HepG2 (cell line): ENCODE measurements around the gene MIEF1. TPM values are rescaled to one million over a fixed set of nuclear protein-coding genes. Genes with fewer than 3 reads are reported as not detected.
A peak's percentile ranks its signal among the peaks of the same experiment; 100 is the strongest.

Experiments
- BCL6 ChIP-seq: IDR thresholded peaks from 2 replicates; pipeline ENCODE4 v1.6.1; 2016; ENCODE audit warnings: missing genetic modification reagents, missing compliant biosample characterization
- EEA1 ChIP-seq: sonication (generic); formaldehyde crosslinking; IDR thresholded peaks from 2 replicates; pipeline ENCODE4 v1.5.1; 2020; ENCODE audit warnings: mild to moderate bottlenecking, missing genetic modification reagents, borderline replicate concordance
- GATA4 ChIP-seq: sonication (generic); IDR thresholded peaks from 2 replicates; pipeline ENCODE4 v1.6.1; 2016; ENCODE audit warnings: antibody characterized with exemption, low read depth, borderline replicate concordance
- HNRNPL ChIP-seq: fragments of 200-400 bp; formaldehyde crosslinking; IDR thresholded peaks from 2 replicates; pipeline ENCODE4 v1.6.1; 2017; ENCODE audit warnings: mild to moderate bottlenecking, low read depth, low read length
- HOXA7 ChIP-seq: sonication (generic); formaldehyde crosslinking; IDR thresholded peaks from 2 replicates; pipeline ENCODE4 v1.8.1; 2022; ENCODE audit warnings: mild to moderate bottlenecking, missing genetic modification reagents, moderate library complexity
- MTF2 ChIP-seq: sonication (generic); formaldehyde crosslinking; IDR thresholded peaks from 2 replicates; pipeline ENCODE4 v1.5.0; 2020; ENCODE audit warnings: missing genetic modification reagents, borderline replicate concordance
- NCOA5 ChIP-seq: sonication (generic); formaldehyde crosslinking; IDR thresholded peaks from 2 replicates; pipeline ENCODE4 v1.4.0; 2020; ENCODE audit warnings: missing genetic modification reagents
- NFIC ChIP-seq: IDR thresholded peaks from 2 replicates; pipeline ENCODE4 v1.6.1; 2012; ENCODE audit warnings: mild to moderate bottlenecking, low read length, inconsistent platforms
- SMC3 ChIP-seq: IDR thresholded peaks from 2 replicates; pipeline ENCODE4 v1.6.1; 2011; ENCODE audit warnings: low read length, improper control_type of control experiment
- SRSF4 ChIP-seq: fragments of 200-400 bp; formaldehyde crosslinking; IDR thresholded peaks from one replicate; pipeline ENCODE4 v1.6.1; 2018; ENCODE audit warnings: mild to moderate bottlenecking, low read depth, low read length, moderate library complexity; ENCODE audit not compliant: poor library complexity, severe bottlenecking
- TBX3 ChIP-seq: fragments of 450-650 bp; IDR thresholded peaks from 2 replicates; pipeline ENCODE4 v1.6.1; 2017; ENCODE audit warnings: antibody characterized with exemption, mild to moderate bottlenecking, inconsistent platforms, borderline replicate concordance
- ZBTB3 ChIP-seq: sonication (generic); formaldehyde crosslinking; IDR thresholded peaks from 2 replicates; pipeline ENCODE4 v1.4.0; 2020; ENCODE audit warnings: low read depth, mild to moderate bottlenecking, moderate library complexity, missing genetic modification reagents, borderline replicate concordance
- ZC3H13 ChIP-seq: sonication (generic); formaldehyde crosslinking; IDR thresholded peaks from 2 replicates; pipeline ENCODE4 v1.8.1; 2023; ENCODE audit warnings: mild to moderate bottlenecking, missing genetic modification reagents, moderate library complexity
- ZNF207 ChIP-seq: fragments of 450-650 bp; IDR thresholded peaks from 2 replicates; pipeline ENCODE4 v1.6.1; 2016; ENCODE audit warnings: antibody characterized with exemption, borderline replicate concordance
- ZNF577 ChIP-seq: sonication (generic); formaldehyde crosslinking; IDR thresholded peaks from 2 replicates; pipeline ENCODE4 v1.4.0; 2020; ENCODE audit warnings: mild to moderate bottlenecking, low read depth, missing genetic modification reagents, borderline replicate concordance
- polyA plus RNA-seq, 8 experiments: library from polyadenylated mRNA; depleted of rRNA in 3 of 8; stranded (reverse) in 7 of 8; unstranded in 1 of 8; fragments of >200 nt; fragmentation: Illumina TruSeq in 4 of 8; extraction: Trizol in 4 of 8; gene quantifications; 2 replicates each; pipeline versions ENCODE4 v1.2.1 to v1.2.3, GENCODE V29; 2011 to 2016; ENCODE audit warnings: low read depth in 4 of 8, missing spikeins in 1 of 8, mixed read lengths in 1 of 8; ENCODE audit not compliant: insufficient read depth in 1 of 8
- total RNA-seq, 5 experiments: library from RNA; depleted of rRNA; stranded (reverse); fragments of >200 nt; fragmentation: Illumina TruSeq; extraction: Trizol; gene quantifications; 2 replicates each; pipeline ENCODE4 v1.2.3, GENCODE V29; 2016; ENCODE audit warnings: low read depth in 1 of 5
- TF ChIP-seq, protein P1 (sequence below): sonication (generic); formaldehyde crosslinking; IDR thresholded peaks from 2 replicates; pipeline ENCODE4 v1.4.0; 2020; ENCODE audit warnings: mild to moderate bottlenecking, missing genetic modification reagents
- TF ChIP-seq, protein P2 (sequence below), 2 experiments: sonication (generic) in 1 of 2; formaldehyde crosslinking in 1 of 2; IDR thresholded peaks; 2 replicates each; pipeline versions ENCODE4 v1.4.0 to v1.6.1; 2016 to 2020; ENCODE audit warnings: borderline replicate concordance in 1 of 2, low read depth in 1 of 2, mild to moderate bottlenecking in 1 of 2, missing genetic modification reagents in 1 of 2
- TF ChIP-seq, protein P3 (sequence below): IDR thresholded peaks from 2 replicates; pipeline ENCODE4 v1.6.1; 2018; ENCODE audit warnings: missing genetic modification reagents, mild to moderate bottlenecking, missing compliant biosample characterization

MIEF1 gene
- total and polyA plus RNA-seq, 2 of the 13 experiments (the other 11 are each of a cell fraction or from before 2014, with no cell fraction given): 21.7 to 34.8 TPM

GRCh38 chr22:39520226-39521105 is 18.4 kb downstream of the MIEF1 start, which contains the start of gene ATF4 (continued):
- TF ChIP-seq ZBTB3 (peak; percentile 69; the same call in 1 of the 2 replicates), ZNF207 (no peak), SRSF4 (peak; percentile 85), TBX3 (peak; percentile 63; the same call in 1 of the 2 replicates), ZNF577 (CRISPR knock-in tag) (no peak), ZC3H13 (CRISPR knock-in tag) (peak; percentile 93), BCL6 (CRISPR knock-in tag) (no peak; the same call in 1 of the 2 replicates), EEA1 (CRISPR knock-in tag) (peak; percentile 33; the same call in 1 of the 2 replicates), MTF2 (no peak), HOXA7 (no peak), GATA4 (peak; percentile 72), NCOA5 (CRISPR knock-in tag) (0 out of 2 replicates have a peak, but pooled peaks have one; percentile 71), SMC3 (no peak), NFIC (no peak), HNRNPL (peak; percentile 84)
- TF ChIP-seq, protein P1, sequence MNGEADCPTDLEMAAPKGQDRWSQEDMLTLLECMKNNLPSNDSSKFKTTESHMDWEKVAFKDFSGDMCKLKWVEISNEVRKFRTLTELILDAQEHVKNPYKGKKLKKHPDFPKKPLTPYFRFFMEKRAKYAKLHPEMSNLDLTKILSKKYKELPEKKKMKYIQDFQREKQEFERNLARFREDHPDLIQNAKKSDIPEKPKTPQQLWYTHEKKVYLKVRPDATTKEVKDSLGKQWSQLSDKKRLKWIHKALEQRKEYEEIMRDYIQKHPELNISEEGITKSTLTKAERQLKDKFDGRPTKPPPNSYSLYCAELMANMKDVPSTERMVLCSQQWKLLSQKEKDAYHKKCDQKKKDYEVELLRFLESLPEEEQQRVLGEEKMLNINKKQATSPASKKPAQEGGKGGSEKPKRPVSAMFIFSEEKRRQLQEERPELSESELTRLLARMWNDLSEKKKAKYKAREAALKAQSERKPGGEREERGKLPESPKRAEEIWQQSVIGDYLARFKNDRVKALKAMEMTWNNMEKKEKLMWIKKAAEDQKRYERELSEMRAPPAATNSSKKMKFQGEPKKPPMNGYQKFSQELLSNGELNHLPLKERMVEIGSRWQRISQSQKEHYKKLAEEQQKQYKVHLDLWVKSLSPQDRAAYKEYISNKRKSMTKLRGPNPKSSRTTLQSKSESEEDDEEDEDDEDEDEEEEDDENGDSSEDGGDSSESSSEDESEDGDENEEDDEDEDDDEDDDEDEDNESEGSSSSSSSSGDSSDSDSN: peak; percentile 61
- TF ChIP-seq, protein P2, sequence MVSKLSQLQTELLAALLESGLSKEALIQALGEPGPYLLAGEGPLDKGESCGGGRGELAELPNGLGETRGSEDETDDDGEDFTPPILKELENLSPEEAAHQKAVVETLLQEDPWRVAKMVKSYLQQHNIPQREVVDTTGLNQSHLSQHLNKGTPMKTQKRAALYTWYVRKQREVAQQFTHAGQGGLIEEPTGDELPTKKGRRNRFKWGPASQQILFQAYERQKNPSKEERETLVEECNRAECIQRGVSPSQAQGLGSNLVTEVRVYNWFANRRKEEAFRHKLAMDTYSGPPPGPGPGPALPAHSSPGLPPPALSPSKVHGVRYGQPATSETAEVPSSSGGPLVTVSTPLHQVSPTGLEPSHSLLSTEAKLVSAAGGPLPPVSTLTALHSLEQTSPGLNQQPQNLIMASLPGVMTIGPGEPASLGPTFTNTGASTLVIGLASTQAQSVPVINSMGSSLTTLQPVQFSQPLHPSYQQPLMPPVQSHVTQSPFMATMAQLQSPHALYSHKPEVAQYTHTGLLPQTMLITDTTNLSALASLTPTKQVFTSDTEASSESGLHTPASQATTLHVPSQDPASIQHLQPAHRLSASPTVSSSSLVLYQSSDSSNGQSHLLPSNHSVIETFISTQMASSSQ (IDR thresholded peaks at IDR 0.05; ENCODE audit: low read depth): peak; percentile 42; the same call in 1 of the 2 replicates
- TF ChIP-seq, protein P2 (CRISPR knock-in tag; IDR thresholded peaks at IDR 0.05; ENCODE audit: borderline replicate concordance): no peak; the same call in 1 of the 2 replicates
- TF ChIP-seq, protein P3, sequence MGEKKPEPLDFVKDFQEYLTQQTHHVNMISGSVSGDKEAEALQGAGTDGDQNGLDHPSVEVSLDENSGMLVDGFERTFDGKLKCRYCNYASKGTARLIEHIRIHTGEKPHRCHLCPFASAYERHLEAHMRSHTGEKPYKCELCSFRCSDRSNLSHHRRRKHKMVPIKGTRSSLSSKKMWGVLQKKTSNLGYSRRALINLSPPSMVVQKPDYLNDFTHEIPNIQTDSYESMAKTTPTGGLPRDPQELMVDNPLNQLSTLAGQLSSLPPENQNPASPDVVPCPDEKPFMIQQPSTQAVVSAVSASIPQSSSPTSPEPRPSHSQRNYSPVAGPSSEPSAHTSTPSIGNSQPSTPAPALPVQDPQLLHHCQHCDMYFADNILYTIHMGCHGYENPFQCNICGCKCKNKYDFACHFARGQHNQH (CRISPR knock-in tag): peak; percentile 81
